Prostate gland (tissue), 2 donors: ENCODE measurements around the gene FAM193A.

Source experiments
- POLR2AphosphoS5 ChIP-seq: sonication (generic); formaldehyde crosslinking; IDR thresholded peaks from one replicate; pipeline ENCODE4 v1.6.1; 2017; ENCODE audit warnings: antibody characterized with exemption
- TF ChIP-seq, protein P1 (sequence below), 4 experiments: fragments of 200-600 bp in 2 of 4; fragments of 450-650 bp in 2 of 4; sonication (generic) in 2 of 4; IDR thresholded peaks; 1 replicate in 3 of 4; 2 replicates in 1 of 4; pipeline ENCODE4 v1.5.1; 2016 to 2019; ENCODE audit warnings: antibody characterized with exemption in 4 of 4, mild to moderate bottlenecking in 2 of 4, moderate library complexity in 2 of 4

- no peak for TF ChIP-seq POLR2AphosphoS5
- TF ChIP-seq, protein P1, sequence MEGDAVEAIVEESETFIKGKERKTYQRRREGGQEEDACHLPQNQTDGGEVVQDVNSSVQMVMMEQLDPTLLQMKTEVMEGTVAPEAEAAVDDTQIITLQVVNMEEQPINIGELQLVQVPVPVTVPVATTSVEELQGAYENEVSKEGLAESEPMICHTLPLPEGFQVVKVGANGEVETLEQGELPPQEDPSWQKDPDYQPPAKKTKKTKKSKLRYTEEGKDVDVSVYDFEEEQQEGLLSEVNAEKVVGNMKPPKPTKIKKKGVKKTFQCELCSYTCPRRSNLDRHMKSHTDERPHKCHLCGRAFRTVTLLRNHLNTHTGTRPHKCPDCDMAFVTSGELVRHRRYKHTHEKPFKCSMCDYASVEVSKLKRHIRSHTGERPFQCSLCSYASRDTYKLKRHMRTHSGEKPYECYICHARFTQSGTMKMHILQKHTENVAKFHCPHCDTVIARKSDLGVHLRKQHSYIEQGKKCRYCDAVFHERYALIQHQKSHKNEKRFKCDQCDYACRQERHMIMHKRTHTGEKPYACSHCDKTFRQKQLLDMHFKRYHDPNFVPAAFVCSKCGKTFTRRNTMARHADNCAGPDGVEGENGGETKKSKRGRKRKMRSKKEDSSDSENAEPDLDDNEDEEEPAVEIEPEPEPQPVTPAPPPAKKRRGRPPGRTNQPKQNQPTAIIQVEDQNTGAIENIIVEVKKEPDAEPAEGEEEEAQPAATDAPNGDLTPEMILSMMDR (IDR thresholded peaks at IDR 0.05), result no peak
These were observed 81.5 kb downstream of the FAM193A start for GRCh38 chr4:2617955-2618354.
